IMR-90 (cell line): ENCODE data around the gene MAPKAP1. TPM values are rescaled to one million over a fixed set of nuclear protein-coding genes. Genes with fewer than 3 reads are reported as not detected.

Experiments used
- ATAC-seq: fragments of 200-7000 bp; cut with Tn5 transposase; 2 replicates; pipeline ENCODE4 v1.9.1; 2020; ENCODE audit warnings: low read depth, mild to moderate bottlenecking, moderate library complexity
- BruUV-seq: library from RNA; stranded (reverse); fragments of 400-500 nt; replicated peaks from 2 replicates; lab custom pipeline; 2021; lab: Mats Ljungman, UMichigan
- CTCF ChIA-PET: fragments of 300-600 bp; formaldehyde crosslinking; extraction: SDS; loops from one replicate; lab custom pipeline; 2021; ENCODE audit warnings: antibody characterized with exemption; lab: Yijun Ruan, JAX
- POLR2A ChIA-PET: fragments of 300-600 bp; sonication (Branson Sonifier 250); formaldehyde crosslinking; loops from one replicate; lab custom pipeline; 2022; ENCODE audit warnings: antibody characterized with exemption; ENCODE audit not compliant: unreplicated experiment; lab: Charles Lee
- DNase-seq: peaks from one replicate; pipeline ENCODE4 v3.0.0; 2013
- H2AFZ ChIP-seq: replicated peaks from 2 replicates; pipeline ENCODE3; 2013; ENCODE audit warnings: low read length, mild to moderate bottlenecking; ENCODE audit not compliant: poor library complexity
- H2AK5ac ChIP-seq: 2 replicates; pipeline ENCODE4 v1.6.1; 2013; ENCODE audit warnings: low read depth, low read length, inconsistent platforms
- H2AK9ac ChIP-seq: replicated peaks from 2 replicates; pipeline ENCODE3; 2013; ENCODE audit warnings: mild to moderate bottlenecking, low read depth, low read length, moderate library complexity; ENCODE audit not compliant: poor library complexity
- H2BK120ac ChIP-seq: 2 replicates; pipeline ENCODE4 v1.6.1; 2013; ENCODE audit warnings: low read depth, low read length, inconsistent platforms
- H2BK15ac ChIP-seq: 3 replicates; pipeline ENCODE4 v1.6.1; 2013; ENCODE audit warnings: low read depth, low read length, inconsistent platforms
- H2BK20ac ChIP-seq: 2 replicates; pipeline ENCODE4 v1.6.1; 2013; ENCODE audit warnings: low read depth, mild to moderate bottlenecking, inconsistent platforms, low read length, moderate library complexity
- H2BK5ac ChIP-seq: 2 replicates; pipeline ENCODE4 v1.6.1; 2013; ENCODE audit warnings: mild to moderate bottlenecking, low read depth, low read length, inconsistent platforms; ENCODE audit not compliant: poor library complexity, severe bottlenecking
- H3K14ac ChIP-seq: replicated peaks from 2 replicates; pipeline ENCODE4 v1.6.1; 2013; ENCODE audit warnings: low read depth, low read length, inconsistent platforms
- H3K18ac ChIP-seq: 2 replicates; pipeline ENCODE4 v1.6.1; 2013; ENCODE audit warnings: low read depth, low read length, control low read depth
- H3K23ac ChIP-seq: 2 replicates; pipeline ENCODE4 v1.6.1; 2013; ENCODE audit warnings: low read depth, low read length, inconsistent platforms
- H3K27ac ChIP-seq: 2 replicates; pipeline ENCODE4 v1.5.1; 2013; ENCODE audit warnings: mild to moderate bottlenecking, control low read depth, low read length; ENCODE audit not compliant: insufficient read depth
- H3K27me3 ChIP-seq: 2 replicates; pipeline ENCODE4 v1.6.1; 2013; ENCODE audit warnings: low read length; ENCODE audit not compliant: control insufficient read depth, insufficient read depth
- H3K36me3 ChIP-seq: 2 replicates; pipeline ENCODE4 v1.6.1; 2013; ENCODE audit warnings: low read length, mixed read lengths; ENCODE audit not compliant: control insufficient read depth, insufficient read depth
- H3K4ac ChIP-seq: 2 replicates; pipeline ENCODE4 v1.6.1; 2013; ENCODE audit warnings: low read depth, low read length, inconsistent platforms
- H3K4me1 ChIP-seq: 2 replicates; pipeline ENCODE4 v1.6.1; 2013; ENCODE audit warnings: low read length, mixed read lengths; ENCODE audit not compliant: control insufficient read depth, insufficient read depth
- H3K4me2 ChIP-seq: 2 replicates; pipeline ENCODE4 v1.6.1; 2013; ENCODE audit warnings: low read depth, mild to moderate bottlenecking, control low read depth, low read length, moderate library complexity
- H3K4me3 ChIP-seq: 2 replicates; pipeline ENCODE4 v1.5.1; 2013; ENCODE audit warnings: low read depth, mild to moderate bottlenecking, control low read depth, low read length, moderate library complexity; ENCODE audit not compliant: insufficient read depth
- H3K56ac ChIP-seq: 2 replicates; pipeline ENCODE4 v1.6.1; 2013; ENCODE audit warnings: low read length, inconsistent platforms; ENCODE audit not compliant: insufficient read depth; ENCODE audit errors: extremely low read depth
- H3K79me1 ChIP-seq, 2 experiments: 2 replicates each; pipeline ENCODE4 v1.6.1; 2013; ENCODE audit warnings: low read length in 2 of 2, inconsistent platforms in 1 of 2, low read depth in 1 of 2
- H3K9ac ChIP-seq: 2 replicates; pipeline ENCODE4 v1.6.1; 2013; ENCODE audit warnings: low read depth, low read length, control low read depth
- H3K9me1 ChIP-seq: 2 replicates; pipeline ENCODE4 v1.6.1; 2013; ENCODE audit warnings: low read length, inconsistent platforms; ENCODE audit not compliant: insufficient read depth
- H3K9me3 ChIP-seq: 2 replicates; pipeline ENCODE4 v1.6.1; 2013; ENCODE audit warnings: low read length; ENCODE audit not compliant: control insufficient read depth, insufficient read depth
- H4K20me1 ChIP-seq: 2 replicates; pipeline ENCODE4 v1.6.1; 2013; ENCODE audit warnings: low read length, inconsistent platforms; ENCODE audit not compliant: insufficient read depth
- H4K5ac ChIP-seq: 2 replicates; pipeline ENCODE4 v1.6.1; 2013; ENCODE audit warnings: mild to moderate bottlenecking, low read depth, low read length, control low read depth
- H4K8ac ChIP-seq, 2 experiments: 2 replicates each; pipeline ENCODE4 v1.6.1; 2013; ENCODE audit warnings: low read depth in 2 of 2, low read length in 2 of 2, control low read depth in 1 of 2, inconsistent platforms in 1 of 2
- H4K91ac ChIP-seq: 2 replicates; pipeline ENCODE4 v1.6.1; 2013; ENCODE audit warnings: low read depth, low read length, inconsistent platforms; ENCODE audit not compliant: insufficient read depth
- BHLHE40 ChIP-seq: fragments of 150-350 bp; IDR thresholded peaks from 2 replicates; pipeline ENCODE4 v1.6.1; 2016; ENCODE audit warnings: mild to moderate bottlenecking, low read depth, low read length
- CEBPB ChIP-seq: IDR thresholded peaks from 2 replicates; pipeline ENCODE4 v1.6.1; 2012; ENCODE audit warnings: low read depth, low read length, improper control_type of control experiment
- CTCF ChIP-seq: conservative IDR thresholded peaks from 2 replicates; pipeline ENCODE4 v1.5.1; 2012; ENCODE audit warnings: mild to moderate bottlenecking, low read depth, low read length, improper control_type of control experiment
- FOS ChIP-seq: fragments of 150-350 bp; IDR thresholded peaks from 2 replicates; pipeline ENCODE4 v1.6.1; 2016; ENCODE audit warnings: low read depth, low read length
- MAFK ChIP-seq: IDR thresholded peaks from 2 replicates; pipeline ENCODE4 v1.6.1; 2012; ENCODE audit warnings: low read depth, low read length, improper control_type of control experiment
- MAZ ChIP-seq: IDR thresholded peaks from 2 replicates; pipeline ENCODE4 v1.6.1; 2012; ENCODE audit warnings: low read depth, mild to moderate bottlenecking, low read length, improper control_type of control experiment, moderate library complexity, borderline replicate concordance
- MXI1 ChIP-seq: IDR thresholded peaks from 2 replicates; pipeline ENCODE4 v1.6.1; 2012; ENCODE audit warnings: low read depth, mild to moderate bottlenecking, low read length, moderate library complexity, borderline replicate concordance
- NFE2L2 ChIP-seq: fragments of 150-350 bp; IDR thresholded peaks from 2 replicates; pipeline ENCODE4 v1.6.1; 2016; ENCODE audit warnings: low read depth, mild to moderate bottlenecking, low read length
- POLR2A ChIP-seq: IDR thresholded peaks from 2 replicates; pipeline ENCODE4 v1.6.1; 2012; ENCODE audit warnings: mild to moderate bottlenecking, low read depth, low read length
- RAD21 ChIP-seq: IDR thresholded peaks from 2 replicates; pipeline ENCODE4 v1.6.1; 2012; ENCODE audit warnings: low read length, improper control_type of control experiment
- RCOR1 ChIP-seq: IDR thresholded peaks from 2 replicates; pipeline ENCODE4 v1.6.1; 2012; ENCODE audit warnings: mild to moderate bottlenecking, low read length, improper control_type of control experiment; ENCODE audit not compliant: insufficient replicate concordance
- RFX5 ChIP-seq: IDR thresholded peaks from 2 replicates; pipeline ENCODE4 v1.8.0; 2012; ENCODE audit warnings: low read depth, mild to moderate bottlenecking, low read length, moderate library complexity
- SMC3 ChIP-seq: fragments of 150-350 bp; IDR thresholded peaks from 2 replicates; pipeline ENCODE4 v1.6.1; 2016; ENCODE audit warnings: low read depth, mild to moderate bottlenecking, antibody characterized with exemption, low read length, moderate library complexity
- USF2 ChIP-seq: fragments of 150-350 bp; IDR thresholded peaks from 2 replicates; pipeline ENCODE4 v1.6.1; 2017; ENCODE audit warnings: mild to moderate bottlenecking, antibody characterized with exemption, low read length, low read depth
- WGBS, 2 experiments: methylation state at CpG; one replicate each; pipeline versions ENCODE4 v1.1.5 to v1.1.7; 2013; ENCODE audit warnings: missing lambda C conversion rate in 2 of 2; ENCODE audit not compliant: insufficient read length in 1 of 2; ENCODE audit errors: extremely low coverage in 2 of 2; 5-methylcytosine and 5-hydroxymethylcytosine counted together
- dilution Hi-C: fragments of 300-500 bp; cut with HindIII; formaldehyde crosslinking; loops from one replicate; pipeline ENCODE4 v1.14.3; 2018; ENCODE audit warnings: low sequenced_read_pairs; ENCODE audit not compliant: unreplicated experiment
- in situ Hi-C: fragments of 300-500 bp; cut with MboI; formaldehyde crosslinking; loops from 3 replicates; pipeline ENCODE4 v1.14.3; 2019; ENCODE audit warnings: low sequenced_read_pairs, inconsistent platforms, mixed read lengths
- intact Hi-C: fragments of 100-400 bp; cut with micrococcal nuclease; formaldehyde crosslinking; loops from 2 replicates; pipeline ENCODE4 v1.10.0; 2022
- polyA plus RNA-seq, 3 experiments: library from polyadenylated mRNA; depleted of rRNA; stranded (reverse); fragments of >200 nt; gene quantifications; 2 replicates each; pipeline ENCODE4 v1.2.3, GENCODE V29; 2012; ENCODE audit warnings: low replicate concordance in 1 of 3
- total RNA-seq: library from RNA; depleted of rRNA; stranded (reverse); fragments of >200 nt; gene quantifications from 2 replicates; pipeline ENCODE4 v1.2.3, GENCODE V29; 2012

The MAPKAP1 gene
- total and polyA plus RNA-seq, 2 of the 4 experiments (the other 2 are of a cell fraction) = 87.2 to 158 TPM

GRCh38 chr9:125659201-125659840 lies 47.7 kb downstream of the MAPKAP1 start:
- Histone ChIP-seq H3K27me3 (no peaks in the 10 kb centered on the region), H2AK9ac (no peak overlapping the region), H2AFZ (no peak overlapping the region), H3K79me1 (peaks cover 25 to 62% of the 10 kb centered on the region in 2 experiments), H3K9ac (no peak overlapping the region), H2BK120ac (no peak overlapping the region), H2BK15ac (0 out of 3 replicates have a peak overlapping the region, but pooled peaks have one; percentile 37), H3K4me1 (peaks cover 7% of the 10 kb centered on the region), H3K9me3 (no peaks in the 10 kb centered on the region), H2BK20ac (peak overlapping the region; percentile 47), H3K27ac (no peak overlapping the region), H3K14ac (peak overlapping the region; percentile 30; the same call in 1 of the 2 replicates), H2AK5ac (peak overlapping the region; percentile 61; the same call in 1 of the 2 replicates), H3K56ac (no peak overlapping the region), H3K23ac (peak overlapping the region; percentile 79; the same call in 1 of the 2 replicates), H3K36me3 (peaks cover 3% of the 10 kb centered on the region), H4K20me1 (no peaks in the 10 kb centered on the region), H4K8ac (0 out of 4 replicates have a peak overlapping the region, but pooled peaks of 1 of the 2 experiments have one; percentile 38), H2BK5ac (peak overlapping the region; percentile 67), H4K5ac (no peak overlapping the region; the same call in 1 of the 2 replicates), H3K18ac (peak overlapping the region; percentile 57; the same call in 1 of the 2 replicates), H4K91ac (no peak overlapping the region), H3K4me3 (no peak overlapping the region), H3K4ac (peak overlapping the region; percentile 63; the same call in 1 of the 2 replicates), H3K4me2 (no peak overlapping the region; the same call in 1 of the 2 replicates), H3K9me1 (peaks cover 17% of the 10 kb centered on the region)
- in situ Hi-C loops = no loop called here
- ChIA-PET CTCF (interaction anchor here (0.7 kb wide), 1 partner anchor 14 kb away, joined by 3 read pairs; no protein-coding TSS in a partner anchor), POLR2A (no interaction called here)
- whole genome bisulfite sequencing, 2 experiments = 55% methylated on average over 2 of the region's 2 CpGs; no CpG with 5 or more reads in 1 of the 2 experiments
- dilution Hi-C loops = no loop called here
- ATAC-seq = no peak
- BruUV-seq = no TSS peak
- intact Hi-C loops = no loop called here
- DNase-seq = peak; percentile 38
- TF ChIP-seq FOS (no peak), RAD21 (no peak), MXI1 (no peak), BHLHE40 (no peak), MAFK (no peak), MAZ (no peak), USF2 (no peak), CEBPB (no peak), NFE2L2 (no peak), CTCF (no peak), POLR2A (no peak), RFX5 (no peak), RCOR1 (no peak), SMC3 (no peak)
